ENCODE results near the gene NAB2. TPM values are rescaled to one million over a fixed set of nuclear protein-coding genes. Genes with fewer than 3 reads are reported as not detected.

The NAB2 gene
- total RNA-seq, 2 donors from 2014 or later, result 30.7 to 31.0 TPM

DNA sequence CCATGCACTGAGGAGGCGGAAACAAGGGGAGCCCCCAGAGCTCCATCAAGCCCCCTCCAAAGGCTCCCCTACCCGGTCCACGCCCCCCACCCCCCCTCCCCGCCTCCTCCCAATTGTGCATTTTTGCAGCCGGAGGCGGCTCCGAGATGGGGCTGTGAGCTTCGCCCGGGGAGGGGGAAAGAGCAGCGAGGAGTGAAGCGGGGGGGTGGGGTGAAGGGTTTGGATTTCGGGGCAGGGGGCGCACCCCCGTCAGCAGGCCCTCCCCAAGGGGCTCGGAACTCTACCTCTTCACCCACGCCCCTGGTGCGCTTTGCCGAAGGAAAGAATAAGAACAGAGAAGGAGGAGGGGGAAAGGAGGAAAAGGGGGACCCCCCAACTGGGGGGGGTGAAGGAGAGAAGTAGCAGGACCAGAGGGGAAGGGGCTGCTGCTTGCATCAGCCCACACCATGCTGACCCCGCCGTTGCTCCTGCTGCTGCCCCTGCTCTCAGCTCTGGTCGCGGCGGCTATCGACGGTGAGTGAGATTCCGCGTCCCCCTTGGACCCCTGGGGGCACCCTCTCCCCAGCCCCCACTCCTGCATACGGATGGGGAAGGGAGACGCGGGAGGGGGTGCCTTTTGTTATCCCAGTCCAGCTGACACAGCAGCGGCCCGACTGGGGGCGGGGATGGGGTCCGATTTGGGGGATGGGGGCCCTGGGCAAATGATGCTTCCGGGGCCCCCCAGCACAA, 39.8 kb downstream of the NAB2 start:
- no peak for ATAC-seq (replicated peaks in 1 of 2)
- H3K4me1 Mint-ChIP-seq (ENCODE audit: low read depth), result peaks cover 20% of the 10 kb centered on the region

DNA sequence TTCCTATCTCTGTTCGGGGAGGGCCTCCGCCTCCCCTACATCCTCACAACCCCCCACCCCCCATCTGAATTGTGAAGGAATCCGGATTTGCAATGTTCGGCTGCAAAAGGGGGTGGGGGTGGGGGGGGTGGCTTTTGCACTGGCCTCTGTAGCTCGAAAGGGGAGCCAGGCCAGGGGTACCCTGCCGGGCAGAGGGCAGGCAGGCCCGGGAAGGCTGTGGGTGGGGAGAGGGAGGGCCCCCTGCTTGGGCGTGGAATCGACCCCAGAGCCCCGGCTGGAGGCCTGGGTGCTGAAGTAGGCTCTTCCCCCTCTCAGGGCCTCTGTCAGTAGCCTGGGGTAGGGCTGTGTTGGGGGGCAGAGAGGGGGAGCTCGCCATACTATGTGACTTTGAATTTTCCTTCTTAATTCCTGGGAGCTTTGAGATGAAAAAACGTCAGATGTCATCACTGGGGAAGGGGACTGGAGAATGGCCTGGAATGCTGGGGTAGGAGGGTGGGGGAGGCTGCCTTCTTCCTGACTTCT, 40.5 kb downstream of the NAB2 start:
- Mint-ChIP-seq H3K9me3 (no peaks in the 10 kb centered on the region), H3K27me3 (ENCODE audit: low read depth) (peaks cover 9% of the 10 kb centered on the region), H3K36me3 (ENCODE audit: insufficient read depth in 2 of 2) (no peaks in the 10 kb centered on the region), H3K4me1 (ENCODE audit: low read depth) (peaks cover 13% of the 10 kb centered on the region), H3K27ac (no peak overlapping the region), H3K4me3 (peak overlapping the region; percentile 51 to 93)
- DNase-seq (no peak), ATAC-seq (replicated peaks in 1 of 2) (no peak)

More for the DNA sequence above, 39.8 kb downstream of the NAB2 start:
- Mint-ChIP-seq H3K4me3 (peak overlapping the region; percentile 16 to 93), H3K9me3 (peaks cover 4 to 7% of the 10 kb centered on the region in 2 donors), H3K27ac (no peak overlapping the region), H3K27me3 (ENCODE audit: low read depth) (peaks cover 9% of the 10 kb centered on the region), H3K36me3 (ENCODE audit: insufficient read depth in 2 of 2) (peaks cover 4 to 6% of the 10 kb centered on the region in 2 donors)
- DNase-seq, result no peak

DNA sequence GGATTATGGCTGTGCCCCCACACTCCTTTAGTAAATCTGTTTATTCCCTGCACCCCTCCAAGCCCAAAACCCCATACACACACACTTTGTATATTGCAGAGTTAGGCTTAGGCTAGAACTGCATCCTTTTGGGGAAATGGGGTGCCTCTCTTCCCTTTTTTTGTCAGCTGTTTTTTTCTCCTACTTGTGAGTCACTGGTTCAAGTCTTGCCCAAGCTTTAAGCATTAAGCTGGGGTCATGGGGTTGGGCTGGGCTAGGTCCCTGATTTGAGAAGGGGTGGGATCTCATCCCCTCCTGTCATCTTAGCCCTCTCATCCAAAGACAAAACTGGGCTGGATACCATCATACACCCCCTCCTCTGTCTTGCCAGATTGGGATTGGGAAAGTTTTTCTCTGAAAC, 41.0 kb downstream of the NAB2 start:
- peaks cover 9% of the 10 kb centered on the region for H3K27me3 Mint-ChIP-seq (ENCODE audit: low read depth)
- DNase-seq (no peak), ATAC-seq (replicated peaks in 1 of 2) (no peak)
- H3K27ac Mint-ChIP-seq, result no peak overlapping the region
- H3K9me3 Mint-ChIP-seq, result no peaks in the 10 kb centered on the region
- H3K4me1 Mint-ChIP-seq (ENCODE audit: low read depth), result peaks cover 11% of the 10 kb centered on the region
- peak overlapping the region; percentile 51 to 63 for H3K4me3 Mint-ChIP-seq
- no peaks in the 10 kb centered on the region for H3K36me3 Mint-ChIP-seq (ENCODE audit: insufficient read depth in 2 of 2)

DNA sequence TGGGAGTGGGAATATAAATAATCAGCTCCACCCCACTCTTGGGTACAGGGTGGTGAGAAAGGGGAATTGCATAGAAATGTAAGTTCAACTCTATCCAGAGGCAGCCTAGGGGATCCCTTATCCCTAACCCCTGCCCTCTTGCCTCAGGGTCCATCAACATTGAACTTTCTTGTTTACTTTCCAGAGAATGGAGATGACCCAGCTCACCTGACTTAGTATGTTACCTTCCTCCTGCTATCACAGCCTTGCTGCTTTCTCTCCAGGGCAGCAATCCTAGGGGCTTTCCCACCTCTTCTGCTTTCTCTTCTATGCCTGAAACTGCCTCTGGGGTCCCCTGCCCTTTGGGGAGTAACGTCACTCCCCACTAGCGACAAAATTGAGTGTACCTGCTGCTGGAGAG, 42.0 kb downstream of the NAB2 start:
- DNase-seq (no peak), ATAC-seq (replicated peaks in 1 of 2) (no peak)
- H3K27ac Mint-ChIP-seq, result no peak overlapping the region
- H3K36me3 Mint-ChIP-seq (ENCODE audit: insufficient read depth in 2 of 2), result no peaks in the 10 kb centered on the region
- peaks cover 11% of the 10 kb centered on the region for H3K4me1 Mint-ChIP-seq (ENCODE audit: low read depth)
- no peak overlapping the region for H3K4me3 Mint-ChIP-seq
- H3K9me3 Mint-ChIP-seq, result no peaks in the 10 kb centered on the region
- peaks cover 9% of the 10 kb centered on the region for H3K27me3 Mint-ChIP-seq (ENCODE audit: low read depth)

DNA sequence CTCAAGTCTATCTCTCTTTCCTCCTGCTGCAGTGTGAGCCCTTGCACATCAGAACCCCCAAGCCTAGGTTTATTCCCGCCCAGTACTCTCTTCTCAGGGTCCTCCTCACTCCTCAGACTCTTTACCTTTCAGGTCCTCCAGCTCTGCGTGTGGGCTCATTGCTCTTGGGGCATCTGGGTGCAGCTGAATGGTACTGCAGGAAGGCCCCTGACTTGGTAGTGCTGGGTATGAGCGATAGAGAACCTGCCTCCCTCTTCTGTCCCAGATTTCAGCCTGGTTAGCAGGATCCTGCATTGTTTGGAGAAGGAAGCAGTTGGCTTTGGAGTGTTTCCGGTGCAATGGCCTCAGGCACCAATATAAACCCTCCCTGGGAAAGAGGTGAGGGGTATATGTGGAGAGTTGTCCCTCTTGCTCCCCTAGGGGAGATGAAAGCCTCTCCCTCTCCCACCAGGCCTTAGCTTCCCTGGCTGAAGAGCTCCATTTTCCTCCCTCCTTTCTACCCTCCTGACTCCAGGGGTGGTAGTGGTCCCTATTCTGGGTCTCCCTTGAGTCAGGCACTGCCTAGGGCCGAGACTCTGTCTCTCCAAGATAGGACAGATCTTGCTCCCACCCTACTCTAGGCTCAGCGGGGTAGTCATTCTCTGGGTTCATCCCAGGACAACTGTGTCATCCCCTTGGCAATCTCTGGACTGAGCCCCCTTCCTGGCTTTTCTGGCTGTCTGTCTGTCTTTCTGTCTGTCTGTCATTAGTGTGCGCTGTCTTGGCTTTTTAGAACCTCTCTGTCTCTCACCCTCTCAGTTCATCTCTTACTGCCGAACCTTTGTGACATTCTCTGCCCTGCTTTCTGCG, 43.2 kb downstream of the NAB2 start:
- Mint-ChIP-seq H3K9me3 (no peaks in the 10 kb centered on the region), H3K27ac (no peak overlapping the region), H3K36me3 (ENCODE audit: insufficient read depth in 2 of 2) (no peaks in the 10 kb centered on the region), H3K4me1 (ENCODE audit: low read depth) (peaks cover 8% of the 10 kb centered on the region), H3K27me3 (ENCODE audit: low read depth) (peaks cover 2% of the 10 kb centered on the region), H3K4me3 (no peak overlapping the region)
- DNase-seq (no peak), ATAC-seq (replicated peaks in 1 of 2) (no peak)

DNA sequence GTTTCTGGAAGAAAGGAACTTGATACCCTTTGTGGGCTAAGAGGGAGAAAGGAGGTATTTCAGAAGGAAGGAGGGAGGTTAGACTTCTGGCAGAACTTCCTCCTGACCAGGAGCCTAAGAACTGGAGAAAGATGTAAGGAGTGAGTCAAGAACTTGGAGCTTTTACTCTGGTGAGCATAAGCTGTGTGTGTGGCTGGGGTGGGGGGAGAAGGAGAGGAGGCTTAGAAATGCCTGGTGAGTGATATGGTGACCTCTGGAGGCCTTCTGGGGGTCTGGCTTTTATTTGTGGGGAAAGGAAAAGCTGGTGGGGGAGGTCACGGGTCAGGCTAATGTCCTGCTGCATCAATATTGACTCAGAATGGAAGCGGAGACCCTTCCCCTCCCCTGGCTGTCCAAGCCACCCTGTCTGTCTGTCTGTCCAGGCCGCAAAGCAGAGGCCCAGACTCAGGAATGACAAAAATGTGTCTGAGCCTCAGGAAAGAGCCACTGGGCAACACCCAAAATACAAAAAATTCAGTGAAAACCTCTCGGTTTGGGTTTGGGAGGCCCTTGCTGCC, 44.2 kb downstream of the NAB2 start:
- no peaks in the 10 kb centered on the region for H3K36me3 Mint-ChIP-seq (ENCODE audit: insufficient read depth in 2 of 2)
- no peak overlapping the region for H3K4me3 Mint-ChIP-seq
- DNase-seq (no peak), ATAC-seq (replicated peaks in 1 of 2) (no peak)
- peaks cover 5% of the 10 kb centered on the region for H3K4me1 Mint-ChIP-seq (ENCODE audit: low read depth)
- no peaks in the 10 kb centered on the region for H3K9me3 Mint-ChIP-seq
- no peaks in the 10 kb centered on the region for H3K27me3 Mint-ChIP-seq (ENCODE audit: low read depth)
- no peak overlapping the region for H3K27ac Mint-ChIP-seq

DNA sequence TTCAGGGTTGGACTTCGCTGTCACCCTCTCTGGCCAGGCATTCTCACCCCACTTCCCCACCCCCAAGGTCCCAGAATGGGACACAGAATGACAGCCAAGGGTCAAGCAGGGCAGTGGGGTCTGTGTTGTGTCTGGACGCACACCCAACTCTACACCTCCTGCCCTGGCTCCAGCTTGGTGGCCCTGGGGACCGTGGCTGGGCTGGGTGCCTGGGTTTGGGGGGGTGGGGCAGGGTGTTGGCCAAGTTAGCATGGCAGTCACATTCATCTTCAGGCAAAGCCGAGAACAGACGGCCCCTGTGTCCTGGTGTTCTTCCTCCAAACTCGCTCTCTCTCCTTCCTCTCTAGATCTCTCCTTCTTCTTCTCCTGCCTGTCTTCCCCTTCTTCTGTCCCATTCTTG, 45.0 kb downstream of the NAB2 start:
- Mint-ChIP-seq H3K27ac (no peak overlapping the region), H3K4me3 (no peak overlapping the region), H3K9me3 (no peaks in the 10 kb centered on the region), H3K36me3 (ENCODE audit: insufficient read depth in 2 of 2) (no peaks in the 10 kb centered on the region), H3K4me1 (ENCODE audit: low read depth) (peaks cover 5% of the 10 kb centered on the region), H3K27me3 (ENCODE audit: low read depth) (no peaks in the 10 kb centered on the region)
- DNase-seq (no peak), ATAC-seq (replicated peaks in 1 of 2) (no peak)

DNA sequence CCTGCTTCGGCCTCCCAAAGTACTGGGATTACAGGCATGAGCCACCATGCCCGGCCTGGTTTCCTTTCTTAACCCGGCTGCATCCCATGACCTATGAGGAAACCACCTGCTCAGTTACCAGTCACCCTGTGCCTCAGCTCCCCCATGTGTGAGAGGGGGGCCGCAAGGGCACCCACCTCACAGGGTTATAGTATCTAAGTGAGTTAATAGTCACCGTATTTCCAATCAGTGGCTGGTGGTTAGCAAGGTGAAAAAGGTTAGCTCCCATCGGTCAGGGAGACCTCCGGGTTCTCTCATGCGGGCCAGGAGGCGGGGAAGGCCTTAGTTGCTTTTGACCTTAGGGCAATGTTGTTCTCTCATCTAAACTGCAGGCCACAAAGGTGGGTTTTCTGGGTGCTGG, 46.0 kb downstream of the NAB2 start:
- ATAC-seq (replicated peaks in 1 of 2) (no peak), DNase-seq (no peak)
- Mint-ChIP-seq H3K27me3 (ENCODE audit: low read depth) (no peaks in the 10 kb centered on the region), H3K27ac (no peak overlapping the region), H3K9me3 (no peaks in the 10 kb centered on the region), H3K4me3 (no peak overlapping the region), H3K36me3 (ENCODE audit: insufficient read depth in 2 of 2) (no peaks in the 10 kb centered on the region), H3K4me1 (ENCODE audit: low read depth) (peaks cover under 1% of the 10 kb centered on the region)

DNA sequence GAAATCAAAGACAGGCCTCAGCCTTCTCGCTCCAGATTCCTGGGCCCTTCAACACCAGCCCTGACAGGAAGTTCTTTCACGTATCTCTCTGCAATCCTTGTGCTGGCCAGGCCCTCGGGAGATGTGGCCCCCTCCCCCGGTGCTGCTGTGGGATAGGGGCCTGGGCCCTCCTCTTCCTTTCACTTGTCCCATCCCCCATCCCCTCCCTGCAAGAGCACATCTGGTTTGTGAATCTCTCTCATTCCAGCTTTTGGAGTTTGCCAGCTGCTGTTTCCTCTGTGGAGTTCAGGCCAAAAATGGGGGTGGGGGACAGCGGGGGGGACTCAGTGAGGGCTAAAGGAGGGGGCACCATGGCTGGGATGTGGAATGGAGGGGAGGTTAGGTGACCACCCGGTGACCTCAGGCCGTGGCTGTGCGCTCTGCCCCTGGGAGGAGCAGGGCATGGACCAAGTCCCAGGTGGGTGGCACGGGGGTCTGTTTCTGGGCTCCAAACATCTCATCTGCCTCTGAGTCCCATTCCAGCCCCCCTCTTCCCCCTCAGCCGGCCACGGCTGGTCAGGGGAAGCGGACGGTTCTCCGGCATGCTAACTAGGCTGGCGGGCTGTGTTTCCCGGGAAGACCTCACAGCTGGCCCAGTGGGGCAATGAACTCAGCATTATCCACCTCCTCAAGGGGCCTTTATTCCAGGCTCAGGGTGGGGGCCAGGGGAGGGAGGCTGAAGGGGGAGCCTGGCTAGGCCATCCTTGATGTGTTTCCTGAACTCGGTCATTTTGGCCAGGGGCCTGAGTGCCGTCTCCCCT, 46.8 kb downstream of the NAB2 start:
- DNase-seq, result no peak
- no peak for ATAC-seq (replicated peaks in 1 of 2)
- Mint-ChIP-seq H3K4me1 (ENCODE audit: low read depth) (no peaks in the 10 kb centered on the region), H3K9me3 (no peaks in the 10 kb centered on the region), H3K27me3 (ENCODE audit: low read depth) (no peaks in the 10 kb centered on the region), H3K4me3 (no peak overlapping the region), H3K36me3 (ENCODE audit: insufficient read depth in 2 of 2) (no peaks in the 10 kb centered on the region), H3K27ac (no peak overlapping the region)

DNA sequence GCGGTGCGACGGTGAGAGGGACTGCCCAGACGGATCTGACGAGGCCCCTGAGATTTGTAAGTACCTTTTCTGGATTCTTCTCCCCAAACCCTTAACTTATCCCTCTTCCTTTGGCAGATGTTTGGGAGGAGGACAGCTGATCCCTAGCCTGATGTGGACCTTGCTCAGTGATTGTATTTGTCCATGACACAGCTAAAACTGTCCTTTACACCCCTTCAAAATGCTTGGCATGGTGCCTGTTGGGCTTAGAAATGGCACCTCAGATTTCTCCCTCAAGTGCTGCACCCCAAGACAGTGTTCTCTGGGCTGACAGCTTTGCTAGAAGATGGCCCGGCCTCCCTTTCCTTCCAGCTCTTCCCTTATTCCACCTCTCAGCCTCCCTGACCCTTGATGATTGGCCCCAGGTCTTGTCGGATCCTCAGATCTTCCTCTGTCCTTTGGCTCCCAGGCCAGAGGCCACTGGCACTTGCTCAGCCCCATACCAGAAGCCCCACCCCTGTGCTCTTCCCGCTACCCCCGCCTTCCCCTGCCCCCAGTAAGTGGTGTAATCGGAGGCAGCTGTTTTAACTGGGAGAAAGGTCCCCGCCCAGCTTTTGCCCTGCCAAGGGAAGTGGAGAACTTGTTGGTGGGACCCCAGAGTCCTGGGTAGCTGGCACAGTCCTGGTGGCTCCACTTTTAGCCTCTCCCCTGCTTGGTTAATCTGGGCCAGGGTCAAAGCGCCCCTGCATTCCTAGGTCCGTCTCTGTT, 49.8 kb downstream of the NAB2 start:
- Mint-ChIP-seq H3K27ac (no peak overlapping the region), H3K36me3 (ENCODE audit: insufficient read depth in 2 of 2) (no peaks in the 10 kb centered on the region), H3K4me3 (no peak overlapping the region)

DNA sequence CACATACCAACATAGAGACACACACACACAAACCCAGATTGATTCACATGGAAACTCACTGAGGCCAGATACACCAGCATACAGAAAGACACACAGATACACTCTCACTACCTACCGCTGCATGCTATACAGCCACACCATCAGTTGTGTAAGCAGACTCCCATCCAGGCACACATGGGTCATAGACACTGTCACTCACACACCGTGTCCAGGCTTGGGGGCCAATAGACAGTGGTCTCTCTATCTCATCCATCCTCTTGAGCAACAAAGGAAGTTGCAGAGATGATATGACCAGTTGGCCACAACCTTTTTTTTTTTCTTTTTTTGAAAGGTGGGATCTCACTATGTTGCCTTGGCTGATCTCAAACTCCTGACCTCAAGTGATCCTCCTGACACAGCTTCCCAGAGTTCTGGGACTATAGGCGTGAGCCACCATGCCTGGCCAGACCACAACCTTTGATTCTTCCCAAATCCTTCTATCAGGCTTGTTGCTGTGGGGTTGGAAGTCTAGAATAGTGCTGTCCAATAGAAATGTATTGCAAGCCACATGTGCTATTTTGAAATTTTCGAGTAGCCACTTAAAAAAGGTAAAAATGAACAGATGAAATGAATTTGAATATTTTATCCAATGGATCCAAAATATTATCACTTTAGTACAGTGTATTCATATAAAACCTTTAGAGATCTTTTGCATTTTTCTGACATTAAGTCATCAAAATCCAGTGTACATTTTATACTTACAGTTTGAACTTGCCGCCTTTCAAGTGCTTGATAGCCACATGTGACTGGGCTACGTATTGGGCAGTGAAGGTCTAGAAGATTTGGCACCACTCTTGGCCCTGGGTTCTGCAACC, 51.1 kb downstream of the NAB2 start:
- Mint-ChIP-seq H3K27me3 (ENCODE audit: low read depth) (no peaks in the 10 kb centered on the region), H3K36me3 (ENCODE audit: insufficient read depth in 2 of 2) (no peaks in the 10 kb centered on the region), H3K4me1 (ENCODE audit: low read depth) (peaks cover 6% of the 10 kb centered on the region), H3K9me3 (no peaks in the 10 kb centered on the region), H3K4me3 (no peak overlapping the region), H3K27ac (no peak overlapping the region)
- no peak for ATAC-seq (replicated peaks in 1 of 2)
- DNase-seq, result no peak

More for the DNA sequence above, 49.8 kb downstream of the NAB2 start:
- DNase-seq (no peak), ATAC-seq (replicated peaks in 1 of 2) (no peak)
- peaks cover 6% of the 10 kb centered on the region for H3K4me1 Mint-ChIP-seq (ENCODE audit: low read depth)
- no peaks in the 10 kb centered on the region for H3K27me3 Mint-ChIP-seq (ENCODE audit: low read depth)
- H3K9me3 Mint-ChIP-seq, result no peaks in the 10 kb centered on the region
